ENCODE measurements around the gene LRRN2.
"Not testable (repeated sequence)": the region's sequence is repeated elsewhere in the genome, so short reads cannot be mapped to it uniquely, and the experiment has no call there.

LRRN2 gene

DNA sequence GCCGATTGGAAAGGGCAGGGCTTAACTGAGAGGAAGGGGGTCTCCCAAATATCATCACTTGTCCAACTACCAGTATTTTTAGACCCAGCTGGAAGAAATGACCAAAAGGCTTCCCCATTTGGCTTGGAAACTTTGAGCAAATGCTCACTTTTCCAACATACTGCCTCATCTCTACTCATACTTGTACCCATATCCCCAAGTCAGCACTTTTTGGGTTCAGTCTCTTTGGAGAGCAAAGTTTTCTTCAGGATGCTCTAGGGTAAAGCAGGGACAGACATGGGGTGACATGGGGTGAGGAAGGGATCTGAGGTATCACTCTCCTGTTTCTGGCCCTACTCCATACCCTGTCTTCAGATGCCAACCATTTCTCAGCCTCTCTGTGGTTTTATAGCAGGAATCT, 27.2 kb downstream of the LRRN2 start:
- no peak for FAIRE-seq

DNA sequence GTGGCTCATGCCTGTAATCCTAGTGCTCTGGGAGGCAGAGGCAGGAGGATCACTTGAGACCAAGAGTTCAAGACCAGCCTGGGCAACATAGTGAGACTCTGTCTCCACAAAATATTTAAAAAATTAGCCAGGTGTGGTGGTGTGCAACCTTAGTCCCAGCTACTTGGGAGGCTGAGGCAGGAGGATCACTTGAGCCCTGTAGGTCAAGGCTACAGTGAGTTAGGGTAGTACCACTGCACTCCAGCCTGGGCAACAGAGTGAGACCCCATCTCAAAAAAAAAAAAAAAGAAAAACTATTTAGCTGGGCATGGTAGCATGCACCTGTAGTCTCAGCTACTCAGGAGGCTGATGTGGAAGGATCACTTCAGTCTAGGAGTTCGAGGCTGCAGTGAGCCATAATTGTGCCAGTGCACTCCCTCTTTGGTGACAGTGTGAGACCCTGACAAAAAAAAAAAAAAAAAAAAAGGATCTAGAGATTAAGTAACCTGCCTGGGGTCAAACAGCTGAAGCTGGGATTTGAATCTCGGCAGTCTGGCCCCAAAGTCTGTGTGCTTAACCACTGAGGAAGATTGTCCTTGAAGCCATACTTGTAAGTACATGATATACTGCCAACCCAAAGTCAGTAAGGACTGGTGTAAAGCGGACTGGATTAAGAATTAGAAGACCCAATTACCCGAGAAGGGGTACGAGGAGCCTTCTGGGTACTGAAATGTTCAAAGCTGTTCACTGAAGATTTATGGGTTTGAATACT, 31.8 kb downstream of the LRRN2 start:
- no peak for FAIRE-seq

DNA sequence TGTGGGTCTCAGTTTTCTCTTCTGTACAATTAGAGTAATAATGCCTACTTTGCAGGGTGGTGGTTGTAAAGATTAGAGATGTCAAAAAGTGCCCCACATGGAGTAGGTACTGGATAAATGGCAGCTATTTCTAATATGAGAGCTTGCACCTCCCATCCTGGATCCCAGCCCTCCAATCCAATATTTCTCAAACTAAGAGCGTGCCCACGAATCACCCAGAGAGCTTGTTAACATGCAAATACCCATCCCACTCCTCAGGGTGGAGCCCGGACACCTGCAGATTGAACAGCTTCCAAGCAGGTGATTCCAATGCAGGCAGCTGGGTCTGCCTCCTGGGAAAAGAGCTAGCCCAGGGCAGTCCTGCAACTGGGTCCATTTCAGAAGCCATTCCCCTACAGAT, 33.0 kb downstream of the LRRN2 start:
- no peak for FAIRE-seq

DNA sequence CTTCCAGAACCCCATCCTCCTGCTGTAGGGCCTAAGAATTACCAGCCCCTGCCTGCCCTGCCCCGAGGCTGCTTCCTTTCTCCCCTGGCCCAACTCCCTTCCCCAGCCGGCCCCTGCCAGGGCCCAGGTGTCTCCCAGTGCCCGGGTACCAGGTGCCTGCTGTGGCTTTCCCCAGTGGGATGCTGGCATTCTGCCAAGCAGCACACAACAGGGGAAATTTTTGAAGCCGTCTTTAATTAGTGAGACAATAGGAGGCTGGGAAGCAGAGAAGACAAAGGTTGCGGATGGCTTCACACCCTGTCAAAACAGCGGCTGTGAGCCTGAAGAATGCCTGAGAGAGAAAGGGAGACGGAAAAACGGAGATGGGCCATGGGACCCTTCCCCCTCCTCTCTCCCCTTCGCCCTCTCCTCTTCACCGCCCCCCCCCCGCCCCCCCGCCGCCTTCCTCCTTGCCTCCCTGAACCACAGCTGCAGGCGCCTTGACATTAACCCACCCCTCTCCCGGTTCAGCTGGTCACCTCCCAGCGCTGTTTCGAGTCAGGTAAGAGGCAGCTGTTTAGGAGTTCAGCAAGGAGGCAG, 33.6 kb downstream of the LRRN2 start:
- FAIRE-seq = no peak

DNA sequence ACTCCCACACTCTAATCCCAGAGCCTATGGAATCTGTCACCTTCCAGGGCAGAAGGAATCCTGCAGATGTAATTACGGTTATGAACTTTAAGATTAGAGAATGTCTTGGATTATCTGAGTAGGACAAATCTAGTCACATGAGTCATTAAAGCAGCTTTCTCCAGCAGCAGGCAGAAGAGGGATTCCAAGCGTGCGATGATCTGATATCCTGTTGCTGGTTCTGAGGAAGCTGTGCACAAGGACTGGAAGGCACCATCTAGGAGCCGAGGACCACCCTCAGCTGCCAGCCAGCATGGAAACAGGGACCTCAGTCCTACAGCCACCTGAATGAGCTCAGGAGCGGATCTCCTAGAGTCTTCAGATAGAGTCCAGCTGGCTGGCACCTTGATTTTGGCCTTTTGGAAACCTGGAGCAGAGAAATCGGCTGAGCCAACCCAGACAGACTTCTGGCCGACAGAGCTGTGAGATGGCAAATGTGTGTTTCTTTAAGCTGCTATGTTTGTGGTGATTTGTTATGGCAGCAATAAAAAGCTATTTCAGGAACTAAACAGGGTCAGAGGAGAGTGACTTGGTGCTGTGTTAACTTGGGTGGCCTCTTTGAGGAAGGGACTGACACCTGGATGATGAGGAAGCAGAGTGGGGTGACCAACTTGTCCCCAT, 34.5 kb downstream of the LRRN2 start:
- FAIRE-seq = no peak

DNA sequence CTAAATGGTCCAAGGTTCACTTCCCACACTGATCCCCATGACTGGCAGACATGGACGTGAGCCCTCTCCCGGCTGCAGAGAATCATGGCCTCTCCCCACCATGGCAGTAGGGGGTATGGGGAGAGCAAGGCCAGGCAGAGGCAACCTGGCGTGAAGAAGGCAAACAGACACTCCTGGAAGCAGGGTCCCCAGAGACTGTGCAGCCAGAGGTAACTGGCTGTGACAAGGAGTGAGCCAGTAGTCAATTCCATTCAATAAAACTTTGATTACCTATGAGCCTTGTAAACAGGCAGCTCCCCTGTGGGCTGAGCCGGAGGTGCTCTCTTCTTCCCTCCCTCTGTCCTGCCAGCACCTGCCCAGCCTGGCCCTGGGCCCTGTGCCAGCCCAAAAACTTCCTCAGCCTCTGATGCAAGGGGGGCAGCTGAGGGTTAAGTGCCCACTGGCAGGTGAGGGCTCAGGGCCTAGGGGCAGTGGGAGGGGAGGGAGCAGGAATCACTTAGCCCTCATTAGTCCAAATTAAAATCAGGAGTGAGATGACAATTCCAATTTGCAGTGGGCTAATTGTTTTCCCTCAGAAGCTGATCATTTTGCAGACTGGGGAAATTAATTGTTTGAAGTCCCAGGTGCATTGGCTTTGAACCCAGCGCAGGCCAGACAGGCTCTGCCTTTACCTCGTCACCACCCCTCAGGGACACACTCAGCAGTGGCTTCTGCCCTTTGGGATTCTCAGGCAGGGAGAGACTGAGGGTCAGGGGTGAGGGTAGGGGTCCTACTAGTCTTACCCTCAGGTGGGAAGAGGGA, 35.6 kb downstream of the LRRN2 start:
- FAIRE-seq = no peak

DNA sequence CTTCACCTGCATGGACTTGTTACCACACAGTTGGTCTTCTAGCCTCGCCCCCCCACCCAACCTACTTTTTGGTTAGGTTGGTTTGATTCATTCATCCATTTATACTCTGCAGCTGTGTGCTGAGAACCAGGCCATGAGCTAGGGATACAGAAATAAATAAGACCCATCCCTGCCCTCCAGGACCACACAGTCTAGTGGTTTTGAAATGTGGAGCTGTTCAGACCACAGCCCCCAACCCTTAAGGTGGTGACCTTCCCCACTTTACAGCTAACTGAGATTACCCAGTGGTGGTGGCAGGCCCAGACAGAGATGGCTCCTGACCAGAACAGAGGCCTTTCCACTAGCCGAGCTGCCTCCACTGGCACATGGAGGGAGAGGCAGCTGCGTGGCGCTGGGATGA, 37.0 kb downstream of the LRRN2 start:
- FAIRE-seq = no peak

DNA sequence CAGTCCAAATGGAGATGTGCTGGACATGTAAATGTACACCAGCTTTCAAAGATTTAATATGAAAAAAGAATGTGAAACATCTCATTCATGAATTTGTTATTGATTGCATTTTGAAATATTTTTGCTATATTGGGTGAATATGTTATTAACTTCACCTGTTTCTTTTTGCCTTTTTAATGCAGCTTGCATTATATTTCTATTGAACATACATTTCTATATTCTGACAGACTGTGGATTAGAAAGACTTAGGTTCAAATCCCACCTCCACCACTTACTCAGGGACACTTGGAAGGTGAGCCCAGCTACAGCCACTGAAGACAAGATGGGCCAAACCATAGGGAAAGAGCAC, 37.8 kb downstream of the LRRN2 start:
- FAIRE-seq = no peak

DNA sequence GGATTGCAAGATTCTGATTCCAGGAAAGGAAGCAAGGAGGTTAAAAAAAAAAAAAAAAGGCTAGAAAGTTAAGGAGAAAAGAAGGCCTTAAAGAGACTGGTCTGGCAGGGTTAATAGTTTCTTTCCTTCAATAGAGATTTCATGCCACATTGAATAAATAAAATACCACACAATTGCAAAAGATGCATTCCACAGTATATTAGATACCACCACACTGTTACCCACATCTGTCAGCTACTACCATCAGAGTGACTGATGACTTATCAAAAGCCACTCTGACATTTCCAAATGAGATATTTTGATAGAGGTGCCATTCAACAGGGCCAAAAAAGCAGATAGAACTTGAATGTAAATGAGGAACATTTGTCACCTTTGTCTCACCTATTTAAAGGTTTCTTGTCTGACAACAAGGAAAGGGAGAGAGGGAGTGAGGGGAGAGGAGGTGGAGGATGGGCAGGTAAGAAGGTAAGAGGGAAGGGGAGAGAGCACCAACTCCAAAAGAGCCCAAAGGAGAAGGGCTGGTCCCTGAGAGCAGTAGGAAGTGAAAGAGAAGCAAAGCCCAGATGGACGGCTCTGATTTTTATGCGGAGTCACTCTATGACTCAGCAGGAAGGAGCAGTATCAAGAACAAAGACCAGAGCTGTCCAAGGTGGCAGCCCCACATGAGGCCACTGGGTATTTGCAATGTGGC, 38.3 kb downstream of the LRRN2 start:
- FAIRE-seq = no peak

DNA sequence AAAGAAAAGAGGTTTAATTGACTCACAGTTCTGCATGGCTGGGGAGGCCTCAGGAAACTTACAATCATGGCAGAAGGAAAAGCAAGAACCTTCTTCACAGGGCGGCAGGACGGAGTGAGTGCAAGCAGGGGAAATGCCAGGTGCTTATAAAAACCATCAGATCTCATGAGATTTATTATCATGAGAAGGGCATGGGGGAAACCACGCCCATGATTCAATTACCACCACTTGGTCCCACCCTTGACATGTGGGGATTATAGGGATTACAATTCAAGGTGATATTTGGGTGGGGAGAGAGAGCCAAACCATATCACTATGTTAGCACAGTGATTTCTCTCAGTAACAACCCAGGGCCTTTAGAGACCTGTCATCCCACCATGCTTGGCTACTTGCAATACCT, 39.9 kb downstream of the LRRN2 start:
- FAIRE-seq = no peak

DNA sequence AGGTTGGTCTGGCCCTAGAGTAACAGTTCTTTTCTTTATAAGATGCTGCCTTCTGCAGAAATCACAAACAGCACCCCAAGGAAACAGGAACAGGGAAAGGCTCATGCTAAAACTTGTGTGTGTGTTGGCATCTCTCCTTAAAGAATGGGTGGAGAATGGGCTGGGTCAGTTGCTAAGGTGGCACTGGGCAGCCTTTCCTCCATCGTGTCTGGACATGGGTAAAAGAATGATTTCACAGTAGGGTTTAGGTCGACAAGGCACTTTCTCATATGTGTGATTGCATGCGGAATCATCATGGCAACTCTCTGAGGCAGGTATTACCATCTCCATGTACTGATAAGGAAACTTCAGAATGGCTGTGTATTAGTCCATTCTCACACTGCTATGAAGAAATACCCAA, 40.3 kb downstream of the LRRN2 start:
- no peak for FAIRE-seq

DNA sequence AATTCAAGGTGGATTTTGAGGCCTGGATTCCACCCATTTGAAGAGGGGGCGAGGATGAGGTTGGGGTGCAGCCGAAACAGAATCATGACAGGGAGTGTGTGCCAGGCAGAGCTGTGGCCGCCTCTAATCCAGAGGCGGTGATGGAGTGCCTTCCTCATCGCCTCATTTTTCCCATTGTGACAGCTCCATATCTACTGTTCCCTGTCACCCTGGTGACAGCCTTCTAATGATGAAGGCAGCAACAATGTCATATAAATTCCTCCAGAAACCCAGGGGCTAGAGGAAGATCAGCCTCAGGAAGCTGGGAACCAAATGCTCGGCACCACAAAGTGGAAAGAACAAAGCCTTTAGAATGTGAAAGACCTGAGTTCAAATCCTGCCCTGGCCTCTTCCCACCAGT, 42.0 kb downstream of the LRRN2 start:
- no peak for FAIRE-seq

DNA sequence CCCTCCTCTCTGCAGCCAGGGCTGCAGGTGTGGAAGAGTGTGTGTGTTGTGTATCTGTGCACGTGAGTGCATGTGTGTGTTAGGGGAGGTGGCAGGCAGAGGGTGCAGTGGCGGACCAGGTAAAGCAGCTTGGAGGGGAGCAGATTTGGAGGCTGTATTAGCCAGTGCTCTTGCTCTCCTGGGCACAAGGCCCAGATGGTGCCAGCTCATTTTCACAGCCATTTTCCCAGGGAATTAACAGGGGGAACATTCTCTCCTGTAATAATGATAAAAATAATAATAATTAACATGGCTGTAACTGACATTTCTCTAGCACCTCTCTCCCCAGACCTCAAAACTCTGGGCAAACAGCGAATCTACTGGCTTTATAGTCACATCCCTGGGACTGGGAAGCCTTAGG, 43.6 kb downstream of the LRRN2 start:
- FAIRE-seq = no peak

DNA sequence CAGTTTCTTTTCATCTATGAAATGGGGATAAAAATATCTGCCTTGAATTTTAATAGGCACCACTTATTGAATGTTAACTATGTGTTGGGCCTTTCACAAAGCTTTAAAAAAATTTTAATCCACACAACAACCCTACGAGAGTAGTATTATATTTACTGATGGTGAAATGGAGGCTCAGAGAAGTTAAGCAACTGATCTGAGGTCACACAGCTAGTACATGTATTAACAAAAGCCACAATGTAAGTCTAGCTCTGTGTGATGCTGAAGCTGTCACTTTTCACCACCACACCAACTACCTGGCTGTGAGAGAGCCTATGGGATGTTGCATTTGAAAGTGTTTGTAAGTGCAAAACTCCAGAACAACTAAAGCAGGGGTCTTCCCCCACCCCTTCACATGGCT, 44.1 kb downstream of the LRRN2 start:
- no peak for FAIRE-seq

DNA sequence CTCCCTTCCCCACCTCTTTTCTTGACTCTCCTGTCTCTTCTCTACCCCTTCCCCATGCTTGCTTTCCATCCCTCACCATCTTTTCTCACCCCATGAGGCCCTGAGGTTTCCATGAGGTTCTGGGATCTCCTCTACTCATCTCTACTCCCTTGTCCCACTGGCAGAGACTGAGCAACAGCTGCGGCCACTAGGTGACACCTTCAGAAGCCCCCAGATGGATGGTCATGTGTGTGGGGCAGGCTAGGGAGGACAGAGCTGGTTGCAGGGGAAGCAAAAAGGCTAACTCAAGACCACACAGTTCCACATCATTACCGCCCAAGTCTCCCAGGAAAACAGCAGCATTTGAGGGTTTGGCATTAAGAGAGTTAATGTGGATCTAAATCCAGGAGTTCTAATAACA, 45.0 kb downstream of the LRRN2 start:
- FAIRE-seq = no peak

DNA sequence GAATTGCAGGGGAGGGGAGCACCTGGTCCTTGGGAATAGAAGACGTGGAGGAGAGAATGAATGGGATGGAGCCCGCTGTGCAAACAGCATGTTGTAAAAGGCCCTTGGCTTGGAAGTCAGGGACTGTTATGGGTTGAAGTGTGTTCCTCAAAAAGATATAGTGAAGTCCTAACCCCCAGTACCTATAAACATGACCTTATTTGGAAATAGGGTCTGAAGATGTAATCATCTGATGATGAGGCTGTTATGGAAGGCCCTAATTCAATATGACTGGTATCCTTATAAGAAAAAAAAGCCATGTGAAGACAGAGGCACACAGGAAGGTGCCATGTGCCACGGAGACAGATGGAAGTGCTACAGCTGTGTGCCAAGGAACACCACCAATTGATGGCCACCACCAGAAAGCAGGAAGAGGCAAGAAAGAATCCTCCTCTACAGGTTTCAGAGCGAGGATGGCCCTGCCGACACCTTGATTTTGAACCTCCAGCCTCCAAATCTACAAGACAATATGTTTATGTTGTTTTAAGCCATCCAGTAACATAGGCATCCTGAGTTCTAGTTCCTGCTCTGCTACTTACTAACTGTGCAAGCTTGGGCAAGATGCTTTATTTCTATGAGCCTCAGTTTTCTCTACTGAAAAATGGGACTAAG, 51.2 kb downstream of the LRRN2 start:
- no peak for FAIRE-seq

DNA sequence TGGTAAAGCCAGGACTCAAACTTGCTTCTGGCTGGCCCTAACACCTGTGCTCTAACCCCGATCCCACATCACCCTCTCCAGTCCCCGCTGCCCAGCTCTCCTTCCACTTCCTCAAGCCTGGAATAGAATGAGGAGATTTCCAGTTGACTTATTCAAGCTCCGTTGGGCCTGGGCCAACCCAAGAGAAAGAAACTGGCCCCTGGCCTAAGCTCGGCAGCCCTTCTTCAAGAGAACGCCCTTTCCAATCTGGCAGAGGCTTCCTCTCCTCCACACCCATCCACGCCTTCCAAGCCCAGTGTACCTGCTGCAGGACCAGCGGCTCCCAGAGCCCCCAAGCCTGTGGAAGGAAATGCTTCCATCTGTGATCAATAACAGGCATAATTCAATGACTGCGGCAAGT, 51.9 kb downstream of the LRRN2 start:
- no peak for FAIRE-seq

DNA sequence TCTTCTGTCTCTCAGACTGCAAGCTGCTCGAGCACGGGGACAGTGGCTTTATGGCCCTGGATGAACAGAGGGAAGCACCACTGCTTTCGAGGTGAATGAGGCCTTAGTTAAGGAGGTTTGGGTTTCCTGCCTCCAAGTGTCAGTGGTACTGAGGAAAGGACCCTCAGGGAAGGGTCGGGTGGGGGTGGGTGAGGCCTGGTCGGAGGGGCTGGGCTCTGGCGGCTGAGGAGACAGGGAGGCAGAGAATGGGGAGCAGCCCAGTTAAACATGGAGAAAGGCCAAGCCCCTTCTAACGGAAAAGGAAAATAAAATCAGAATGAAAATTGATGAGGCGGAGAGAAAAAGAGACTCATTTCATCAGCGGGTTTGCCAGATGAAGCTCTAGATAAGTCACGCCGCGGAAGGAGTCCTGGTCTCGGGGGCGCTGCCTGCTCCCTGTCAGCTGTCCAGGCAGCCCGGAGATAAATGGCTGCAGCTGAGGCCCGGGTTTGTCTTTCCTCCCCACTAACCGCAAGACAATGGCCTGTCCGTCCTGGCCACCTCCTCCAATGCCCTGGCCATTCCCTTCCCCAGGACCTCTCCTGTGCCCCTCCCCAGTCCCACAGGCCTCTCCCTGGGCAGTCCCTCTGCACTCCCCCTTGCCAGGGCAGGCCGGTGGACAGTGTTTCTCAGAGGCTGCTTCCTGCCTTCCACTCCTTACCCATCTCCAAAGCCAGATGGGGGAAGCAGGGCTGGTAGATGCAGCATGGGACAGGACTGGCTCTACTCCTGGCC, 55.2 kb downstream of the LRRN2 start:
- no peak for FAIRE-seq

DNA sequence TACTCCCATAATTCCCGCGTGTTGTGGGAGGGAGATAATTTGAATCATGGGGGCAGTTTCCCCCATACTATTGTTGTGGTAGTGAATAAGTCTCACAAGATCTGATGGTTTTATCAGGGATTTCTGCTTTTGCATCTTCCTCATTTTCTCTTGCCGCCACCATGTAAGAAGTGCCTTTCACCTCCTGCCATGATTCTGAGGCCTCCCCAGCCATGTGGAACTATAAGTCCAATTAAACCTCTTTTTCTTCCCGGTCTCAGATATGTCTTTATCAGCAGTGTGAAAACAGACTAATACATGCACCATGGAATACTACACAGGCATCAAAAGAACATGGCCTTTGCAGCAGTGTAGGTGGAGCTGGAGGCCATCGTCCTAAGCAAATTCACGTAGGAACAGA, 56.1 kb downstream of the LRRN2 start:
- FAIRE-seq = not testable (repeated sequence)

DNA sequence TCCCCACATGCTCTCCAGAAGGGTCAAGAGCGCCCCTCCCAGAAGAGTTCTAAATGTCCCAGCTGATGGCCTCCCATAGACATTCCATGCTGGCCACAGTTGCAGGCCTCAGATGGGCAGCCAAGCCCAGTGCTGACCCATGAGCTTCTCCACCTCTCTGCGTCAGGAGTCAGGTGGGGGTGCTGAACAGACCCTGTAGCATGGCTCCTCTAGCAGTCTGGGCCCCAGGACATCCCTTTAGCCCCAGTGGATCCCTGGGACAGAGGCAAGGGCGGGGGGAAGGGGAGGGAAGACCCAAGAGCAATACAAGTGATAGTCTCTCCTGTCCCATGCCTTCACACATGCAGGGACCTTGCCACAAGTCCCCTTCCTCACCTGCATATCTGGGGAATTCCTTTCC, 56.7 kb downstream of the LRRN2 start:
- FAIRE-seq = no peak

DNA sequence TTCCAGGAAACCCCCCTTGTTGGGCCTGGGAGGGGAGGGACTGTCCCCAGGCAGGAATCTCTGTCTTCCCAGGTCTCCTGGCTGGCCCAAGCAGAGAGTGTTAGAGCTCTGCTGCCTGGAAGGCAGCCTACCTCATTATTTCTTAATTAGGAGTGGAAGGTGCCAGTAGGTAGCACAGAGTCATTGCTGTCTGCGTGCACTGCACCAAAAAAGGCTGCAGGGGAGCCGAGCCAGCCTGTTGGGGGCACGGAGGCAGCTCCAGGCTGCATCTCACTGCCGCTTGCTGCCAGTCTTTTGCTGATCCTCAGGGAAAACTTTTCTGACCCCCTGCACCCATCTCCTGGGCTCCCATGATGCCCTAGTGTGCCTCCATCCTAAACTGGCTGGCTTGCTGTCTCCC, 58.1 kb downstream of the LRRN2 start:
- no peak for FAIRE-seq

DNA sequence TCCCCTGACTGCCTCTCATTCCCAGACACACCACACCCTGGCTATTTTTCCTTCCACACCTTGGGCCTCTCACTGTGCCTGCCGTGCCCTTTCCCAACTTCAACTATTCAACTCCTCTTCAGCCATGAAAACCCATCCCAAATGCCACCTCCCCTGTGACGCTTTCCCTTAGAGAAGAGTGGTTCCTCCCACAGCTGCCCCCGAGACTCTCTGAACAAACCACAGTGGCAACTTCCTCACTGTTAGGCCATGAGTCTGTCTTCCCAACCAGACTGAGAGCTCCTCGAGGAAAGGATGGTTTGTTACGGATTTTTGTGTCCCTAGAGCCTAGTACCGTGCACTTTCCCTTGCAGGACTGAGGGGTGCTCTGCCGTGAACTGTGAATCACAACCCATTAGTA, 59.2 kb downstream of the LRRN2 start:
- no peak for FAIRE-seq

Data from TTC549 (cell line).